ENCODE measurements around the gene FRMD3. TPM values are rescaled to one million over a fixed set of nuclear protein-coding genes. Genes with fewer than 3 reads are reported as not detected.

The FRMD3 gene
- total RNA-seq, 1 donor from 2014 or later = 8.0 TPM

- no peak for DNase-seq (ENCODE audit: extremely low spot score, unreplicated experiment)
- Mint-ChIP-seq H3K4me1 (ENCODE audit: unreplicated experiment) (peaks cover 11% of the 10 kb centered on the region), H3K36me3 (no peaks in the 10 kb centered on the region), H3K27me3 (peaks cover 61% of the 10 kb centered on the region), H3K9me3 (no peaks in the 10 kb centered on the region), H3K27ac (peak overlapping the region; percentile 16), H3K4me3 (peak overlapping the region; percentile 84)
- no peak for TF ChIP-seq CTCF (conservative IDR thresholded peaks at IDR 0.05)
These were observed 663 bp upstream of the FRMD3 start for GRCh38 chr9:83538890-83539238.

GRCh38 chr9:83537331-83538171 lies 650 bp downstream of the FRMD3 start:
- Mint-ChIP-seq H3K27me3 (peaks cover 72% of the 10 kb centered on the region), H3K4me3 (peak overlapping the region; percentile 84), H3K36me3 (no peaks in the 10 kb centered on the region), H3K4me1 (ENCODE audit: unreplicated experiment) (peaks cover 11% of the 10 kb centered on the region), H3K9me3 (no peaks in the 10 kb centered on the region), H3K27ac (no peak overlapping the region)
- DNase-seq (ENCODE audit: extremely low spot score, unreplicated experiment) = no peak
- no peak for TF ChIP-seq CTCF (conservative IDR thresholded peaks at IDR 0.05)

DNA sequence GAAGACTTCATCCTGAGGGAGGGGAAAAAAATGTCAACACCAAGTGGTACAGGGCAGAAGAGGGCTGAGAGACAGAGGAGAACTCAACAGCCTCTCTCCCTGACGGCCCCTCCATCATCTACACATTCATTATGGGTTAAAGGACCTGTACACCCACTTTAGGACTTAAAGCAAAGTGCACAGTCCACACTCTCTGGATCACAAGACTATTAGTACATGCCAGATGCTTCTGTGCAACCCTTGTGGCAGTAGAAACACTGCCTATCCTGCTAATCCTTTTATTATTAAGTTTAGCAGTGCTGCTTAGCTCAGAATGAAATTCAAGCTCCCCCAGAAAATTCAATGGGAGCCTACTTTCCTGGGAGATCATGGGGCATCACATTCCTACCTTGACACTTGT lies 1.9 kb downstream of the FRMD3 start:
- no peak for TF ChIP-seq CTCF (conservative IDR thresholded peaks at IDR 0.05)
- H3K27ac Mint-ChIP-seq = no peak overlapping the region
- no peaks in the 10 kb centered on the region for H3K36me3 Mint-ChIP-seq
- no peak for DNase-seq (ENCODE audit: extremely low spot score, unreplicated experiment)
- H3K9me3 Mint-ChIP-seq = no peaks in the 10 kb centered on the region
- H3K4me3 Mint-ChIP-seq = peak overlapping the region; percentile 44
- peaks cover 76% of the 10 kb centered on the region for H3K27me3 Mint-ChIP-seq
- H3K4me1 Mint-ChIP-seq (ENCODE audit: unreplicated experiment) = peaks cover 11% of the 10 kb centered on the region

DNA sequence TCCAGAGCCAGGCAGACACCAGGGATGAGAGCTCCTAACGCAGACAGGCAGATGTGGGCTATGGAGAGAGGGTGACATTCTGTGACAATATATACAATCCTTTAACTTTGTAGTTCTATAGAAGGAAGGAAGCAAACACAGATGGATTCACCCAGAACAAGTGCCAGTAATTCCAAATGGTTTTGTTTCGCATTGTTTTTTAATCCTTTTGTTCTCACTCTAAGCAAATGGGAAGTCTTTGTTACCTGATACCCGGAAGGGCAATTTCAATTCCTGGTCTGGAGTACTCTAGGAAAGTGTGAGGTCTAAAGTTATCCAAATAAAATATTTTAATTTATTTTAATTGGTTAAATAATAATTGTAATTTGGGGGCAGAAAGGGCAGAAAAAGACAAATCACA lies 2.5 kb downstream of the FRMD3 start:
- Mint-ChIP-seq H3K36me3 (no peaks in the 10 kb centered on the region), H3K27ac (no peak overlapping the region), H3K9me3 (no peaks in the 10 kb centered on the region), H3K27me3 (peaks cover 71% of the 10 kb centered on the region), H3K4me1 (ENCODE audit: unreplicated experiment) (peaks cover 11% of the 10 kb centered on the region), H3K4me3 (peak overlapping the region; percentile 35)
- no peak for TF ChIP-seq CTCF (conservative IDR thresholded peaks at IDR 0.05)
- no peak for DNase-seq (ENCODE audit: extremely low spot score, unreplicated experiment)

DNA sequence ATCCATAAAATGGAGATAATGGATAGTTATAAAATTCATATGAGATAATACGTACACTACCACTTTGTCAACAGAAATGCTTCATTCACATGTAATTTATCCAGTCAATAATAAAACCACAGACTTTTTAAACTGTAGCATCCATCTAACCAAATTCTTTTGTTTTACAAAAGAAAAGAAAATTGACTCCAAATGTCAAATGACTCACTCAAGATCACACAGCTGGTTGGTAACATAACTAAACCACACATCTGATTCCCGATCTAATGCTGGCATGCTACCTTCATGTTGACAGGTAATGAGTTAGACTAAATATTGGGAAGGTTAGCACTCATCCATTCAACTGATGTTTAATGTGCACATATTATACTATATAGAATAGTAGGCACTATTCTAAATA lies 4.9 kb downstream of the FRMD3 start:
- no peak overlapping the region for H3K27ac Mint-ChIP-seq
- DNase-seq (ENCODE audit: extremely low spot score, unreplicated experiment) = no peak
- H3K36me3 Mint-ChIP-seq = no peaks in the 10 kb centered on the region
- TF ChIP-seq CTCF (conservative IDR thresholded peaks at IDR 0.05) = no peak
- H3K4me1 Mint-ChIP-seq (ENCODE audit: unreplicated experiment) = peaks cover 4% of the 10 kb centered on the region
- peaks cover 51% of the 10 kb centered on the region for H3K27me3 Mint-ChIP-seq
- no peak overlapping the region for H3K4me3 Mint-ChIP-seq
- H3K9me3 Mint-ChIP-seq = no peaks in the 10 kb centered on the region
